Measurements from ENCODE around the gene RCAN3. TPM values are rescaled to one million over a fixed set of nuclear protein-coding genes. Genes with fewer than 3 reads are reported as not detected.

Gene RCAN3
- total RNA-seq, 1 donor = 5.1 TPM

- DNase-seq (ENCODE audit: low read depth) = no peak
- TF ChIP-seq CTCF (IDR thresholded peaks at IDR 0.05; ENCODE audit: insufficient read depth, low read length) = no peak
Measured at GRCh38 chr1:24575905-24576587, 73.4 kb downstream of the RCAN3 start.

GRCh38 chr1:24578846-24579245 lies 76.2 kb downstream of the RCAN3 start:
- DNase-seq (ENCODE audit: low read depth) = no peak
- H3K4me3 ChIP-seq (ENCODE audit: low read depth, low read length) = no peak overlapping the region
- TF ChIP-seq CTCF (IDR thresholded peaks at IDR 0.05; ENCODE audit: insufficient read depth, low read length) = no peak

More at GRCh38 chr1:24575905-24576587, 73.4 kb downstream of the RCAN3 start:
- no peak overlapping the region for H3K4me3 ChIP-seq (ENCODE audit: low read depth, low read length)

- DNase-seq (ENCODE audit: low read depth) = no peak
- no peak for TF ChIP-seq CTCF (IDR thresholded peaks at IDR 0.05; ENCODE audit: insufficient read depth, low read length)
Measured at GRCh38 chr1:24580756-24581155, 78.1 kb downstream of the RCAN3 start.

GRCh38 chr1:24584171-24584647 lies 81.6 kb downstream of the RCAN3 start:
- H3K4me3 ChIP-seq (ENCODE audit: low read depth, low read length) = no peak overlapping the region
- no peak for TF ChIP-seq CTCF (IDR thresholded peaks at IDR 0.05; ENCODE audit: insufficient read depth, low read length)
- DNase-seq (ENCODE audit: low read depth) = no peak

More at GRCh38 chr1:24580756-24581155, 78.1 kb downstream of the RCAN3 start:
- no peak overlapping the region for H3K4me3 ChIP-seq (ENCODE audit: low read depth, low read length)

GRCh38 chr1:24586119-24586518 lies 83.5 kb downstream of the RCAN3 start:
- no peak for TF ChIP-seq CTCF (IDR thresholded peaks at IDR 0.05; ENCODE audit: insufficient read depth, low read length)
- no peak overlapping the region for H3K4me3 ChIP-seq (ENCODE audit: low read depth, low read length)
- DNase-seq (ENCODE audit: low read depth) = no peak

- no peak overlapping the region for H3K4me3 ChIP-seq (ENCODE audit: low read depth, low read length)
- DNase-seq (ENCODE audit: low read depth) = peak; percentile 57
- peak; percentile 73 for TF ChIP-seq CTCF (IDR thresholded peaks at IDR 0.05; ENCODE audit: insufficient read depth, low read length)
Measured at GRCh38 chr1:24586970-24587820, 84.6 kb downstream of the RCAN3 start.

Measured in fibroblast of the aortic adventitia (primary cell).